ENCODE data around the gene CNTNAP2.

DNA sequence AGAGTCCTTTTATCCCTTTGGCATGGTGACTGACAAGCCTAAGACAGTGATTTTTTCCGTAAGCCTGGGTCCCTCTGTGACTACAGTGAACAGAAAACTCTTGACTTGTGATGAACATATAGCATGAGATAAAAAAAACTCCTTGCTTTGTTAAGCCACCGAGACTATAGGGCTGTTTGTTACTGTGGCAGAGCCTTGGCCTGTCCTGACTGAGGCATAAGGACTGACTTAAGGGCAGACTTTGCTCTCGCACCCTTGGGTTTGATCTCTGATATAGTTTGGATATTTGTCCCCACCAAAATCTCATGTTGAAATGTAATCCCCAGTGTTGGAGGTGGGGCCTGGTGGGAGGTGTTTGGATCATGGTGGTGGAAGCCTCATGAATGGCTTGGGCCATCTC is 2157.5 kb downstream of the CNTNAP2 start:
- TF ChIP-seq, protein P1, sequence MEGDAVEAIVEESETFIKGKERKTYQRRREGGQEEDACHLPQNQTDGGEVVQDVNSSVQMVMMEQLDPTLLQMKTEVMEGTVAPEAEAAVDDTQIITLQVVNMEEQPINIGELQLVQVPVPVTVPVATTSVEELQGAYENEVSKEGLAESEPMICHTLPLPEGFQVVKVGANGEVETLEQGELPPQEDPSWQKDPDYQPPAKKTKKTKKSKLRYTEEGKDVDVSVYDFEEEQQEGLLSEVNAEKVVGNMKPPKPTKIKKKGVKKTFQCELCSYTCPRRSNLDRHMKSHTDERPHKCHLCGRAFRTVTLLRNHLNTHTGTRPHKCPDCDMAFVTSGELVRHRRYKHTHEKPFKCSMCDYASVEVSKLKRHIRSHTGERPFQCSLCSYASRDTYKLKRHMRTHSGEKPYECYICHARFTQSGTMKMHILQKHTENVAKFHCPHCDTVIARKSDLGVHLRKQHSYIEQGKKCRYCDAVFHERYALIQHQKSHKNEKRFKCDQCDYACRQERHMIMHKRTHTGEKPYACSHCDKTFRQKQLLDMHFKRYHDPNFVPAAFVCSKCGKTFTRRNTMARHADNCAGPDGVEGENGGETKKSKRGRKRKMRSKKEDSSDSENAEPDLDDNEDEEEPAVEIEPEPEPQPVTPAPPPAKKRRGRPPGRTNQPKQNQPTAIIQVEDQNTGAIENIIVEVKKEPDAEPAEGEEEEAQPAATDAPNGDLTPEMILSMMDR (IDR thresholded peaks at IDR 0.05; ENCODE audit: borderline replicate concordance, extremely low read depth, low read length, poor library complexity, severe bottlenecking) = no peak
- TF ChIP-seq EZH2 (IDR thresholded peaks at IDR 0.05; ENCODE audit: borderline replicate concordance, low read depth, low read length, severe bottlenecking) = no peak
